CD4-positive, alpha-beta T cell (primary cell): Measurements from ENCODE around the gene UGP2. TPM values are rescaled to one million over a fixed set of nuclear protein-coding genes. Genes with fewer than 3 reads are reported as not detected.

Experiments
- ATAC-seq: fragments of 200-7000 bp; cut with Tn5 transposase; one replicate; pipeline ENCODE4 v1.10.0; 2022; ENCODE audit warnings: mild to moderate bottlenecking; ENCODE audit not compliant: poor library complexity
- CTCF ChIA-PET: fragments of 350-600 bp; sonication (Branson Sonifier 250); formaldehyde crosslinking; loops from one replicate; lab custom pipeline; 2021; ENCODE audit warnings: antibody characterized with exemption, inconsistent platforms; lab: Charles Lee
- POLR2A ChIA-PET: fragments of 350-600 bp; sonication (Branson Sonifier 250); formaldehyde crosslinking; loops from one replicate; lab custom pipeline; 2021; ENCODE audit warnings: antibody characterized with exemption, inconsistent platforms; lab: Charles Lee
- DNase-seq, 14 experiments: peaks; one replicate each; pipeline ENCODE4 v3.0.0-alpha.2; 2013 to 2020; ENCODE audit warnings: mixed read lengths in 2 of 14
- H3K27ac ChIP-seq, 2 donors: one replicate each; pipeline versions ENCODE4 v1.5.1 to v1.7.0; 2013; ENCODE audit warnings: low read length in 2 of 2, low read depth in 1 of 2, mild to moderate bottlenecking in 1 of 2
- H3K27me3 ChIP-seq, 2 experiments: 1 replicate in 1 of 2; 2 replicates in 1 of 2; pipeline versions ENCODE4 v1.6.1 to v1.7.0; 2013; ENCODE audit warnings: low read length in 2 of 2, control low read depth in 1 of 2, mild to moderate bottlenecking in 1 of 2, moderate library complexity in 1 of 2; ENCODE audit not compliant: insufficient read depth in 2 of 2, control insufficient read depth in 1 of 2
- H3K36me3 ChIP-seq: one replicate; pipeline ENCODE4 v1.6.1; 2013; ENCODE audit warnings: low read length, control low read depth; ENCODE audit not compliant: insufficient read depth
- H3K4me1 ChIP-seq: one replicate; pipeline ENCODE4 v1.6.1; 2013; ENCODE audit warnings: low read length, control low read depth; ENCODE audit not compliant: insufficient read depth
- H3K4me3 ChIP-seq: one replicate; pipeline ENCODE4 v1.5.1; 2013; ENCODE audit warnings: mild to moderate bottlenecking, low read length, moderate library complexity
- H3K9me3 ChIP-seq, 2 experiments: 1 replicate in 1 of 2; 2 replicates in 1 of 2; pipeline versions ENCODE4 v1.6.1 to v1.7.0; 2013; ENCODE audit warnings: low read length in 2 of 2, mild to moderate bottlenecking in 2 of 2, control low read depth in 1 of 2, moderate library complexity in 1 of 2; ENCODE audit not compliant: control insufficient read depth in 1 of 2, insufficient read depth in 1 of 2
- H3K27ac Mint-ChIP-seq: one replicate; pipeline ENCODE4 v1.8.0; 2020; ENCODE audit warnings: mixed read lengths
- H3K27me3 Mint-ChIP-seq: one replicate; pipeline ENCODE4 v1.8.0; 2021; ENCODE audit warnings: mixed read lengths
- H3K36me3 Mint-ChIP-seq: one replicate; pipeline ENCODE4 v1.8.0; 2021; ENCODE audit warnings: low read depth, mixed read lengths
- H3K4me1 Mint-ChIP-seq: one replicate; pipeline ENCODE4 v1.8.0; 2021; ENCODE audit warnings: low read depth, mixed read lengths
- H3K4me3 Mint-ChIP-seq: one replicate; pipeline ENCODE4 v1.8.0; 2020; ENCODE audit warnings: mild to moderate bottlenecking, mixed read lengths
- H3K9me3 Mint-ChIP-seq: one replicate; pipeline ENCODE4 v1.8.0; 2020; ENCODE audit warnings: mixed read lengths
- CTCF ChIP-seq: fragments of 200-600 bp; IDR thresholded peaks from one replicate; pipeline ENCODE4 v1.8.0; 2022; ENCODE audit warnings: antibody characterized with exemption, mild to moderate bottlenecking
- intact Hi-C, 2 experiments: fragments of 100-400 bp; cut with DNase I in 1 of 2; cut with micrococcal nuclease in 1 of 2; formaldehyde crosslinking; loops; one replicate each; pipeline versions ENCODE4 v1.15.1 to v1.9.0; 2023 to 2025; cut with DNase I, micrococcal nuclease
- total RNA-seq, 174 experiments: library from RNA in 2 of 174; stranded (reverse) in 2 of 174; gene quantifications; one replicate each; pipeline ENCODE4 v1.2.3 and lab custom pipeline; 2021 to 2026

The UGP2 gene
- total RNA-seq, 2 experiments from 2014 or later, result 47.1 to 53.2 TPM

- peaks cover 40% of the 10 kb centered on the region for H3K4me1 Mint-ChIP-seq
- intact Hi-C loops, result no loop called here
- no peak overlapping the region for H3K4me3 Mint-ChIP-seq
- Histone ChIP-seq H3K4me3 (no peak overlapping the region), H3K27me3 (no peaks in the 10 kb centered on the region), H3K4me1 (no peaks in the 10 kb centered on the region), H3K27ac (no peak overlapping the region), H3K36me3 (peaks cover 18% of the 10 kb centered on the region), H3K9me3 (no peaks in the 10 kb centered on the region)
- H3K27me3 Mint-ChIP-seq, result no peaks in the 10 kb centered on the region
- ChIA-PET POLR2A (no interaction called here), CTCF (interaction anchor here (0.7 to 1.2 kb wide), 2 partner anchors 14 to 147 kb away, joined by 3 read pairs; no protein-coding TSS in a partner anchor)
- no peak for TF ChIP-seq CTCF
- peaks cover 74% of the 10 kb centered on the region for H3K36me3 Mint-ChIP-seq
- H3K9me3 Mint-ChIP-seq, result no peaks in the 10 kb centered on the region
- no peak overlapping the region for H3K27ac Mint-ChIP-seq
- ATAC-seq (no peak), DNase-seq (no peak)
Measured at GRCh38 chr2:63875131-63875527, 33.4 kb downstream of the UGP2 start.

- H3K36me3 ChIP-seq, result peaks cover 18% of the 10 kb centered on the region
- H3K4me1 Mint-ChIP-seq, result peaks cover 46% of the 10 kb centered on the region
- no peaks in the 10 kb centered on the region for H3K4me1 ChIP-seq
- peaks cover 68% of the 10 kb centered on the region for H3K36me3 Mint-ChIP-seq
- DNase-seq (no peak), ATAC-seq (no peak)
- H3K27ac ChIP-seq, result no peak overlapping the region
- TF ChIP-seq CTCF, result no peak
- ChIA-PET CTCF (interaction anchor here (1.2 to 2.0 kb wide), 2 partner anchors 146 to 184 kb away, joined by 3 to 4 read pairs; no protein-coding TSS in a partner anchor), POLR2A (no interaction called here)
- no peaks in the 10 kb centered on the region for H3K9me3 Mint-ChIP-seq
- intact Hi-C loops, result no loop called here
- H3K27me3 ChIP-seq, result no peaks in the 10 kb centered on the region
- no peak overlapping the region for H3K4me3 ChIP-seq
- H3K27ac Mint-ChIP-seq, result peak overlapping the region; percentile 21
- H3K4me3 Mint-ChIP-seq, result no peak overlapping the region
- H3K27me3 Mint-ChIP-seq, result no peaks in the 10 kb centered on the region
- no peaks in the 10 kb centered on the region for H3K9me3 ChIP-seq
Measured at GRCh38 chr2:63875559-63876245, 34.0 kb downstream of the UGP2 start.

GRCh38 chr2:63876311-63876710 is 34.6 kb downstream of the UGP2 start:
- no peak for ATAC-seq
- Mint-ChIP-seq H3K9me3 (no peaks in the 10 kb centered on the region), H3K36me3 (peaks cover 66% of the 10 kb centered on the region), H3K27ac (peak overlapping the region; percentile 21), H3K27me3 (no peaks in the 10 kb centered on the region), H3K4me1 (peaks cover 52% of the 10 kb centered on the region), H3K4me3 (no peak overlapping the region)
- POLR2A ChIA-PET, result interaction anchor here (0.8 kb wide), 1 partner anchor 19 kb away, joined by 3 read pairs; no protein-coding TSS in a partner anchor
- no peak for DNase-seq
- H3K4me3 ChIP-seq, result no peak overlapping the region
- intact Hi-C loops, result no loop called here
- H3K27me3 ChIP-seq, result no peaks in the 10 kb centered on the region
- no peak for TF ChIP-seq CTCF
- H3K9me3 ChIP-seq, result no peaks in the 10 kb centered on the region
- CTCF ChIA-PET, result interaction anchor here (2.0 kb wide), 1 partner anchor 184 kb away, joined by 4 read pairs; no protein-coding TSS in a partner anchor
- H3K4me1 ChIP-seq, result no peaks in the 10 kb centered on the region
- H3K27ac ChIP-seq, result no peak overlapping the region
- peaks cover 18% of the 10 kb centered on the region for H3K36me3 ChIP-seq
